GM23248 (cell line): ENCODE results near the gene MTPN.

Experiments
- EZH2 ChIP-seq: fragments of 200-600 bp; sonication (generic); IDR thresholded peaks from 2 replicates; pipeline ENCODE4 v1.6.1; 2018; ENCODE audit warnings: antibody characterized with exemption, mild to moderate bottlenecking; ENCODE audit not compliant: insufficient read depth, poor library complexity, severe bottlenecking
- EZH2phosphoT487 ChIP-seq: fragments of 200-600 bp; sonication (generic); IDR thresholded peaks from 2 replicates; pipeline ENCODE4 v1.6.1; 2018; ENCODE audit warnings: antibody characterized with exemption, moderate library complexity, mild to moderate bottlenecking, low read depth; ENCODE audit not compliant: insufficient read depth

- no peak for TF ChIP-seq EZH2
- TF ChIP-seq EZH2phosphoT487, result no peak
These were observed 59.0 kb downstream of the MTPN start for GRCh38 chr7:135918134-135918533.
